ENCODE measurements around the gene ABHD14A.

DNA sequence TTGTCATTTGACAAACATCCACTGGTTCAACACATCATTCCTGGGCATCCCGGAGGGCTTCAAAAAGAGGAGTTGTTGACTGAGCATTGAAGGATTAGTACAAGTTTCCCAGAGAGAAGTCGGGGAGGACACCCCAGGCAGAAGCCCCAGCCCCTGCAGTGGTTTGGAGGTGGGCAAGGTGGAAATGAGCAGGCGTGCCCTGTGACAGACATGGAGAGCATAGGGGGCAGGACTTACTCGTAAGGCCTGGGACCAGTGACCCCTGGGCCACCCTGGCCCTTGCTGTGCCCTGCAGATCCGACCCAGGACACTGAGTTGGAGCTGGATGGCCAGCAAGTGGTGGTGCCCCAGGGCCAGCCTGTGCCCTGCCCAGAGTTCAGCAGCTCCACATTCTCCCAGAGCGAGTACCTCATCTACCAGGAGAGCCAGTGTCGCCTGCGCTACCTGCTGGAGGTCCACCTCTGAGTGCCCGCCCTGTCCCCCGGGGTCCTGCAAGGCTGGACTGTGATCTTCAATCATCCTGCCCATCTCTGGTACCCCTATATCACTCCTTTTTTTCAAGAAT is 26.8 kb upstream of the ABHD14A start:
- TF ChIP-seq SIN3A (IDR thresholded peaks at IDR 0.05; ENCODE audit: borderline replicate concordance, low read depth, low read length): no peak
- TF ChIP-seq EP300 (IDR thresholded peaks at IDR 0.05; ENCODE audit: borderline replicate concordance in 1 of 2, low read depth in 1 of 2, low read length in 1 of 2): no peak
- TF ChIP-seq, protein P1, sequence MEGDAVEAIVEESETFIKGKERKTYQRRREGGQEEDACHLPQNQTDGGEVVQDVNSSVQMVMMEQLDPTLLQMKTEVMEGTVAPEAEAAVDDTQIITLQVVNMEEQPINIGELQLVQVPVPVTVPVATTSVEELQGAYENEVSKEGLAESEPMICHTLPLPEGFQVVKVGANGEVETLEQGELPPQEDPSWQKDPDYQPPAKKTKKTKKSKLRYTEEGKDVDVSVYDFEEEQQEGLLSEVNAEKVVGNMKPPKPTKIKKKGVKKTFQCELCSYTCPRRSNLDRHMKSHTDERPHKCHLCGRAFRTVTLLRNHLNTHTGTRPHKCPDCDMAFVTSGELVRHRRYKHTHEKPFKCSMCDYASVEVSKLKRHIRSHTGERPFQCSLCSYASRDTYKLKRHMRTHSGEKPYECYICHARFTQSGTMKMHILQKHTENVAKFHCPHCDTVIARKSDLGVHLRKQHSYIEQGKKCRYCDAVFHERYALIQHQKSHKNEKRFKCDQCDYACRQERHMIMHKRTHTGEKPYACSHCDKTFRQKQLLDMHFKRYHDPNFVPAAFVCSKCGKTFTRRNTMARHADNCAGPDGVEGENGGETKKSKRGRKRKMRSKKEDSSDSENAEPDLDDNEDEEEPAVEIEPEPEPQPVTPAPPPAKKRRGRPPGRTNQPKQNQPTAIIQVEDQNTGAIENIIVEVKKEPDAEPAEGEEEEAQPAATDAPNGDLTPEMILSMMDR (IDR thresholded peaks at IDR 0.05): no peak
- no peak for TF ChIP-seq RXRA (IDR thresholded peaks at IDR 0.05; ENCODE audit: borderline replicate concordance, low read depth)
- TF ChIP-seq TAF1 (IDR thresholded peaks at IDR 0.05; ENCODE audit: borderline replicate concordance, low read depth, low read length): no peak

All from SK-N-SH (cell line).